GM21447 (cell line): Measurements from ENCODE around the gene SLC17A4.
"Not testable (repeated sequence)": the region's sequence is repeated elsewhere in the genome, so short reads cannot be mapped to it uniquely, and the experiment has no call there.

Experiments
- ATAC-seq: cut with Tn5 transposase; IDR thresholded peaks from one replicate; pipeline ENCODE4 v1.9.1; 2021; ENCODE audit not compliant: unreplicated experiment

SLC17A4 gene

GRCh38 chr6:25754535-25754934, at the start of gene SLC17A4:
Gene SLC17A4 (plus strand): TSS chr6:25754742. CDS start chr6:25761963, 7,221 bp downstream.
- no peak for ATAC-seq

- no peak for ATAC-seq
These were observed 48.1 kb upstream of the SLC17A4 start for GRCh38 chr6:25706314-25707014.

GRCh38 chr6:25709761-25710160, 44.8 kb upstream of the SLC17A4 start:
- no peak for ATAC-seq

- ATAC-seq, result no peak
These were observed 44.3 kb upstream of the SLC17A4 start for GRCh38 chr6:25710287-25710686.

- ATAC-seq, result no peak
These were observed 40.7 kb upstream of the SLC17A4 start for GRCh38 chr6:25713824-25714223.

- no peak for ATAC-seq
These were observed 39.8 kb upstream of the SLC17A4 start for GRCh38 chr6:25714765-25715164.

GRCh38 chr6:25715794-25716193, 38.7 kb upstream of the SLC17A4 start:
- ATAC-seq, result no peak

GRCh38 chr6:25717866-25718740, 36.4 kb upstream of the SLC17A4 start:
- no peak for ATAC-seq

GRCh38 chr6:25726122-25726911, 28.2 kb upstream of the SLC17A4 start:
- no peak for ATAC-seq

GRCh38 chr6:25727028-25727427, 27.5 kb upstream of the SLC17A4 start:
- no peak for ATAC-seq

- ATAC-seq, result no peak
These were observed 23.6 kb upstream of the SLC17A4 start for GRCh38 chr6:25730907-25731306.

- ATAC-seq, result no peak
These were observed 22.8 kb upstream of the SLC17A4 start for GRCh38 chr6:25731721-25732120.

GRCh38 chr6:25732468-25733198, 21.9 kb upstream of the SLC17A4 start:
- ATAC-seq, result no peak

GRCh38 chr6:25735261-25735660, 19.3 kb upstream of the SLC17A4 start:
- ATAC-seq, result no peak

GRCh38 chr6:25743868-25744267, 10.7 kb upstream of the SLC17A4 start:
- no peak for ATAC-seq

GRCh38 chr6:25745836-25746235, 8.7 kb upstream of the SLC17A4 start:
- no peak for ATAC-seq

GRCh38 chr6:25746968-25747367, 7.6 kb upstream of the SLC17A4 start:
- ATAC-seq, result no peak

GRCh38 chr6:25747477-25747876, 7.1 kb upstream of the SLC17A4 start:
- ATAC-seq, result no peak

GRCh38 chr6:25748049-25748448, 6.5 kb upstream of the SLC17A4 start:
- no peak for ATAC-seq

GRCh38 chr6:25748601-25749517, 5.7 kb upstream of the SLC17A4 start:
- not testable (repeated sequence) for ATAC-seq
